Trophoblast cell (in vitro differentiated cells and primary cell): Measurements from ENCODE around the gene ISL2.

Source experiments
- DNase-seq, 2 donors: peaks; one replicate each; pipeline ENCODE4 v3.0.0-alpha.2; 2016
- H2AFZ ChIP-seq: 2 replicates; pipeline ENCODE4 v1.6.1; 2013; ENCODE audit warnings: low read length, moderate library complexity, mild to moderate bottlenecking; ENCODE audit not compliant: insufficient read depth, poor library complexity
- H2AK5ac ChIP-seq: 2 replicates; pipeline ENCODE4 v1.6.1; 2013; ENCODE audit warnings: mild to moderate bottlenecking, low read length
- H2BK120ac ChIP-seq: 2 replicates; pipeline ENCODE4 v1.6.1; 2013; ENCODE audit warnings: low read length, mild to moderate bottlenecking, moderate library complexity; ENCODE audit not compliant: insufficient read depth, poor library complexity
- H2BK12ac ChIP-seq: 2 replicates; pipeline ENCODE4 v1.6.1; 2013; ENCODE audit warnings: mild to moderate bottlenecking, low read length, moderate library complexity
- H2BK5ac ChIP-seq: 2 replicates; pipeline ENCODE4 v1.6.1; 2013; ENCODE audit warnings: low read length, low read depth, moderate library complexity, mild to moderate bottlenecking; ENCODE audit not compliant: poor library complexity
- H3K14ac ChIP-seq: 2 replicates; pipeline ENCODE4 v1.6.1; 2013; ENCODE audit warnings: mild to moderate bottlenecking, low read length
- H3K18ac ChIP-seq: 2 replicates; pipeline ENCODE4 v1.6.1; 2013; ENCODE audit warnings: mild to moderate bottlenecking, low read length
- H3K23ac ChIP-seq: 2 replicates; pipeline ENCODE4 v1.6.1; 2013; ENCODE audit warnings: low read length
- H3K27ac ChIP-seq: 2 replicates; pipeline ENCODE4 v1.5.1; 2013; ENCODE audit warnings: low read depth, mild to moderate bottlenecking, inconsistent platforms, low read length, moderate library complexity
- H3K27me3 ChIP-seq: 2 replicates; pipeline ENCODE4 v1.6.1; 2013; ENCODE audit warnings: inconsistent platforms, mild to moderate bottlenecking, low read length, moderate library complexity; ENCODE audit not compliant: insufficient read depth
- H3K36me3 ChIP-seq, 2 experiments: 1 replicate in 1 of 2; 2 replicates in 1 of 2; pipeline ENCODE4 v1.6.1; 2013; ENCODE audit warnings: low read length in 2 of 2, mild to moderate bottlenecking in 2 of 2, moderate library complexity in 1 of 2; ENCODE audit not compliant: insufficient read depth in 2 of 2, control insufficient read depth in 1 of 2
- H3K4ac ChIP-seq: 2 replicates; pipeline ENCODE4 v1.6.1; 2013; ENCODE audit warnings: low read depth, mild to moderate bottlenecking, low read length, moderate library complexity
- H3K4me1 ChIP-seq, 2 experiments: 1 replicate in 1 of 2; 2 replicates in 1 of 2; pipeline ENCODE4 v1.6.1; 2013; ENCODE audit warnings: low read length in 2 of 2, mild to moderate bottlenecking in 2 of 2, moderate library complexity in 1 of 2; ENCODE audit not compliant: insufficient read depth in 2 of 2, control insufficient read depth in 1 of 2
- H3K4me2 ChIP-seq: 2 replicates; pipeline ENCODE4 v1.6.1; 2013; ENCODE audit warnings: inconsistent platforms, mild to moderate bottlenecking, low read length, moderate library complexity
- H3K4me3 ChIP-seq: 2 replicates; pipeline ENCODE4 v1.5.1; 2013; ENCODE audit warnings: mild to moderate bottlenecking, low read depth, low read length, inconsistent platforms
- H3K79me1 ChIP-seq: one replicate; pipeline ENCODE4 v1.6.1; 2013; ENCODE audit warnings: low read length
- H3K79me2 ChIP-seq: 2 replicates; pipeline ENCODE4 v1.6.1; 2013; ENCODE audit warnings: low read length, mild to moderate bottlenecking; ENCODE audit not compliant: control insufficient read depth, insufficient read depth, poor library complexity
- H3K9ac ChIP-seq: 2 replicates; pipeline ENCODE4 v1.6.1; 2013; ENCODE audit warnings: mild to moderate bottlenecking, low read length
- H3K9me3 ChIP-seq: 2 replicates; pipeline ENCODE4 v1.6.1; 2013; ENCODE audit warnings: low read depth, mild to moderate bottlenecking, control low read depth, inconsistent platforms, low read length; ENCODE audit not compliant: insufficient read depth
- H4K12ac ChIP-seq: 2 replicates; pipeline ENCODE4 v1.6.1; 2013; ENCODE audit warnings: low read depth, mild to moderate bottlenecking, low read length, moderate library complexity
- H4K8ac ChIP-seq: 2 replicates; pipeline ENCODE4 v1.6.1; 2013; ENCODE audit warnings: low read depth, mild to moderate bottlenecking, low read length, moderate library complexity
- H4K91ac ChIP-seq: one replicate; pipeline ENCODE4 v1.6.1; 2013; ENCODE audit warnings: low read depth, mild to moderate bottlenecking, low read length, moderate library complexity
- WGBS: extraction: QIAGEN DNeasy Blood & Tissue Kit; methylation state at CpG from one replicate; pipeline ENCODE4 v1.1.7; 2013; ENCODE audit warnings: missing lambda C conversion rate; ENCODE audit not compliant: insufficient read length, insufficient coverage; ENCODE audit errors: extremely low coverage; 5-methylcytosine and 5-hydroxymethylcytosine counted together

The ISL2 gene

GRCh38 chr15:76386178-76386577 is 49.6 kb downstream of the ISL2 start:
- Histone ChIP-seq H3K27me3 (no peaks in the 10 kb centered on the region), H3K4ac (no peak overlapping the region), H3K79me2 (no peaks in the 10 kb centered on the region), H4K91ac (no peak overlapping the region), H3K9me3 (no peaks in the 10 kb centered on the region), H4K12ac (no peak overlapping the region), H3K4me1 (peaks cover 0 to 3% of the 10 kb centered on the region in 2 experiments), H3K36me3 (no peaks in the 10 kb centered on the region), H3K18ac (no peak overlapping the region), H2AK5ac (no peak overlapping the region), H3K27ac (no peak overlapping the region), H4K8ac (no peak overlapping the region), H3K4me2 (no peak overlapping the region), H2BK5ac (no peak overlapping the region), H2BK12ac (no peak overlapping the region), H2AFZ (no peak overlapping the region), H3K9ac (no peak overlapping the region), H3K4me3 (no peak overlapping the region), H3K14ac (no peak overlapping the region), H3K79me1 (no peaks in the 10 kb centered on the region), H2BK120ac (no peak overlapping the region), H3K23ac (no peak overlapping the region)
- peak in 1 of 2 donors; percentile 34 for DNase-seq
- no CpG with 5 or more reads among the region's 2 CpGs for WGBS

- Histone ChIP-seq H3K4me3 (no peak overlapping the region), H3K27ac (no peak overlapping the region), H3K18ac (no peak overlapping the region), H3K4me1 (peaks cover 0 to 3% of the 10 kb centered on the region in 2 experiments), H3K79me1 (no peaks in the 10 kb centered on the region), H3K9ac (no peak overlapping the region), H3K4ac (no peak overlapping the region), H2AK5ac (no peak overlapping the region), H2BK12ac (no peak overlapping the region), H3K23ac (no peak overlapping the region), H4K91ac (no peak overlapping the region), H2BK5ac (no peak overlapping the region), H2BK120ac (no peak overlapping the region), H3K4me2 (no peak overlapping the region), H3K9me3 (no peaks in the 10 kb centered on the region), H4K12ac (no peak overlapping the region), H3K36me3 (no peaks in the 10 kb centered on the region), H4K8ac (no peak overlapping the region), H3K79me2 (no peaks in the 10 kb centered on the region), H3K14ac (no peak overlapping the region), H3K27me3 (no peaks in the 10 kb centered on the region), H2AFZ (no peak overlapping the region)
- peak; percentile 44 to 86 for DNase-seq
- WGBS = no CpG with 5 or more reads among the region's 2 CpGs
Observed at GRCh38 chr15:76386926-76387325, 50.4 kb downstream of the ISL2 start.

- Histone ChIP-seq H2AK5ac (no peak overlapping the region), H3K36me3 (no peaks in the 10 kb centered on the region), H3K27me3 (no peaks in the 10 kb centered on the region), H3K9ac (no peak overlapping the region), H4K12ac (no peak overlapping the region), H3K14ac (no peak overlapping the region), H3K4me3 (no peak overlapping the region), H2BK120ac (no peak overlapping the region), H3K4ac (no peak overlapping the region), H3K79me1 (no peaks in the 10 kb centered on the region), H2AFZ (no peak overlapping the region), H3K9me3 (no peaks in the 10 kb centered on the region), H3K18ac (no peak overlapping the region), H3K79me2 (no peaks in the 10 kb centered on the region), H2BK12ac (no peak overlapping the region), H4K8ac (no peak overlapping the region), H3K27ac (no peak overlapping the region), H2BK5ac (no peak overlapping the region), H3K4me1 (peaks cover 0 to 3% of the 10 kb centered on the region in 2 experiments), H3K23ac (no peak overlapping the region), H3K4me2 (no peak overlapping the region), H4K91ac (no peak overlapping the region)
- no peak for DNase-seq
Observed at GRCh38 chr15:76390571-76390970, 54.0 kb downstream of the ISL2 start.

GRCh38 chr15:76391309-76391708 is 54.7 kb downstream of the ISL2 start:
- no peaks in the 10 kb centered on the region for H3K27me3 ChIP-seq
- peaks cover 0 to 3% of the 10 kb centered on the region in 2 experiments for H3K4me1 ChIP-seq
- no CpG with 5 or more reads among the region's 3 CpGs for WGBS
- H2AK5ac ChIP-seq = no peak overlapping the region
- H3K18ac ChIP-seq = no peak overlapping the region
- no peak overlapping the region for H4K91ac ChIP-seq
- H3K36me3 ChIP-seq = no peaks in the 10 kb centered on the region
- H3K14ac ChIP-seq = no peak overlapping the region
- no peak overlapping the region for H4K12ac ChIP-seq
- no peak overlapping the region for H3K4me2 ChIP-seq
- H2BK5ac ChIP-seq = no peak overlapping the region
- H3K79me1 ChIP-seq = no peaks in the 10 kb centered on the region
- no peak overlapping the region for H2BK12ac ChIP-seq
- no peak overlapping the region for H2AFZ ChIP-seq
- no peaks in the 10 kb centered on the region for H3K9me3 ChIP-seq
- no peak overlapping the region for H3K9ac ChIP-seq
- DNase-seq = peak; percentile 48 to 87
- H4K8ac ChIP-seq = no peak overlapping the region
- H3K27ac ChIP-seq = no peak overlapping the region
- H3K4ac ChIP-seq = no peak overlapping the region
- no peak overlapping the region for H2BK120ac ChIP-seq
- H3K4me3 ChIP-seq = no peak overlapping the region
- no peaks in the 10 kb centered on the region for H3K79me2 ChIP-seq
- H3K23ac ChIP-seq = no peak overlapping the region
